RCC 7860 (cell line): ENCODE data around the gene RASA3.
A peak's percentile ranks its signal among the peaks of the same experiment; 100 is the strongest.

Experiments used
- DNase-seq: peaks from one replicate; pipeline ENCODE4 v3.0.0-alpha.2; 2015; ENCODE audit warnings: low spot score
- FAIRE-seq: peaks from 2 replicates; lab custom pipeline; 2012; peaks lifted over from hg19 to GRCh38; lab: Jason Lieb, UNC

Gene RASA3

GRCh38 chr13:114059428-114059827 is 73.0 kb downstream of the RASA3 start:
- DNase-seq (no peak), FAIRE-seq (no peak)

GRCh38 chr13:114058051-114058867 is 74.2 kb downstream of the RASA3 start:
- FAIRE-seq (no peak), DNase-seq (no peak)

- FAIRE-seq = no peak
- DNase-seq = no peak
These were observed 75.0 kb downstream of the RASA3 start for GRCh38 chr13:114057166-114058050.

GRCh38 chr13:114056205-114057013 is 76.0 kb downstream of the RASA3 start:
- FAIRE-seq (no peak), DNase-seq (no peak)

- no peak for FAIRE-seq
These were observed 76.7 kb downstream of the RASA3 start for GRCh38 chr13:114055766-114056165.

GRCh38 chr13:114054830-114055439 is 77.5 kb downstream of the RASA3 start:
- DNase-seq (no peak), FAIRE-seq (no peak)

More at GRCh38 chr13:114055766-114056165, 76.7 kb downstream of the RASA3 start:
- DNase-seq = no peak

- FAIRE-seq (no peak), DNase-seq (no peak)
These were observed 78.2 kb downstream of the RASA3 start for GRCh38 chr13:114054264-114054663.

GRCh38 chr13:114053026-114053425 is 79.4 kb downstream of the RASA3 start:
- no peak for DNase-seq
- FAIRE-seq = no peak

- DNase-seq (no peak), FAIRE-seq (no peak)
These were observed 81.6 kb downstream of the RASA3 start for GRCh38 chr13:114050536-114051450.

- DNase-seq = no peak
- FAIRE-seq = no peak
These were observed 82.8 kb downstream of the RASA3 start for GRCh38 chr13:114049626-114050101.

GRCh38 chr13:114049026-114049425 is 83.4 kb downstream of the RASA3 start:
- no peak for FAIRE-seq
- DNase-seq = no peak

- FAIRE-seq = no peak
These were observed 84.0 kb downstream of the RASA3 start for GRCh38 chr13:114048443-114048842.

GRCh38 chr13:114047358-114047881 is 85.0 kb downstream of the RASA3 start:
- DNase-seq (peak; percentile 76), FAIRE-seq (peak; percentile 77)

More at GRCh38 chr13:114048443-114048842, 84.0 kb downstream of the RASA3 start:
- DNase-seq = no peak

GRCh38 chr13:114046431-114046975 is 85.9 kb downstream of the RASA3 start:
- FAIRE-seq (no peak), DNase-seq (no peak)

- no peak for DNase-seq
- FAIRE-seq = no peak
These were observed 87.2 kb downstream of the RASA3 start for GRCh38 chr13:114045113-114045735.

- no peak for FAIRE-seq
These were observed 87.9 kb downstream of the RASA3 start for GRCh38 chr13:114044486-114044885.

GRCh38 chr13:114043421-114044053 is 88.9 kb downstream of the RASA3 start:
- no peak for DNase-seq
- no peak for FAIRE-seq

More at GRCh38 chr13:114044486-114044885, 87.9 kb downstream of the RASA3 start:
- DNase-seq = no peak
